Placental pericyte (primary cell): ENCODE measurements around the gene ARGFX. TPM values are rescaled to one million over a fixed set of nuclear protein-coding genes. Genes with fewer than 3 reads are reported as not detected.

Experiments used
- total RNA-seq: library from RNA; depleted of rRNA; stranded (reverse); fragments of >200 nt; gene quantifications from 2 replicates; pipeline ENCODE4 v1.2.3, GENCODE V29; 2012

The ARGFX gene
- not detected in 2 replicates for total RNA-seq

DNA sequence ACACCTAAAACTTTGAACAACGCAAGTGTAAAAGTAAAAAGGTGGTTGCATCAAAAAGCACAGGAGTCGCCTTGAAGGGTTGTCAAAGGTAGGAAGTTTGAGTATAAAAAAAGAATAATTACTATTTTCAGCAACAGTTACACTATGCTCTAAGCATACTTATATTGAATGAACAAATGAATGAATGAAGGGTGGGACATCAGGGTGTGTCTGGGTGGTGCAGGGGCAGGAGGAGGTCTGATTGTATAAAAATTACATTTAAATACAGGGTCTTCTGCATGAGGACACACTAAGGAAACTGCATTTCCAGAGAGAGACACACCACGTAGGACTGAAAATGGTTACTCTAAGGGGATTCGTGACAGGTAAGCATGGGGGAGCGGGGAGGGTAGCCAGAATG, at the start of gene ARGFX:
Gene ARGFX, plus strand, starts transcription at position 301 of the 400 bp plus-strand sequence. CDS start 2,765 bp downstream, outside the sequence.

GRCh38 chr3:121545574-121546455, 21.9 kb upstream of the ARGFX start, which contains the start of gene POLQ:
Gene POLQ, minus strand, starts transcription at chr3:121545988. Its CDS starts 111 bp downstream, at chr3:121545877.

DNA sequence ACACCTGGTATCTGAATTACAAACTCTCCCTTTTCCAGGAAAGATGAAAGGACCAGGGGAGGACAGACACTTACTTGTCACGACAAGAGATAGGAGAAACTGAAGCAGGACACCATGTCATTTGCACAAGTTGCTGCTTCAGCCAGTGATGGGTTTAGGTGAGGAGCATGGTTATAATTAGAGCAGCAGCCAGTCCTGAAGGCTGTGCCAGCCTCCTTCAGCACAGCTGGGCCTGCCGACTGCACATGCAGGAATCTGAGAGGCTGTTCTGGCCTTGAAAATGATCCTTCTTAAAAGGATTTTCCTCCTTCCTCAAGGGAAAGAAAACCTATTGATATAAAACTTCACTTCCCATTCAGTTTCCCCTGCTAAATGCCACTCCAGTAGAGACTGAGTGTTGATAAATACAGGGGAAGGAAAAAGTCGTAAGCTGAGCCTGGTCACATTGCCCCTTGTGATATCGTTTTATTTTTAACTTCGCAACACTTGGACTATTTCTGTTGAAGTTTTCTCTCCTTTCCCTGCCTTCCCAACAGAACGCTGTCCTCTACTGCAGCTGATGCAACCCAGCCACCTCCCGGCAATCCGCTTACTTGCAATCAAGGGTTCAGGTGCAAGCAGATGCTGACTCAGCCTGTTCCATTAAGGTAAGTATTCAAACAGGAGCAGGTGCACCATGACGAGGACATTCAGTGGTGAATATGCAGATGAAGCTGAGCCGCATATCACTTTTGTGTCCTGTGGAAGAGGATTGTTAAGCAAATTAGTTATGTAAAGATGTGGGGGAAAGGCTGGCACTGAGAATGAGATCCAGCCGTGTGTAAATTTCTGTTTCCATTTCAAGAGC, 25.3 kb downstream of the ARGFX start, which contains the start of gene FBXO40:
Gene FBXO40, plus strand, starts transcription at position 524 of the 847 bp plus-strand sequence. CDS start 27,197 bp downstream, outside the sequence.

Other genes with a start within 250 kb of the ARGFX start
- 0.66 and 15.2 TPM in 2 replicates for gene POLQ, start 22.0 kb upstream of the ARGFX start, total RNA-seq
- gene FBXO40, start 25.4 kb downstream of the ARGFX start, total RNA-seq, result not detected in 2 replicates
- gene HCLS1, start 93.0 kb downstream of the ARGFX start, total RNA-seq, result 3.1 and 5.3 TPM in 2 replicates
- gene GOLGB1, start 181.8 kb downstream of the ARGFX start, total RNA-seq, result 36.1 and 76.4 TPM in 2 replicates